GM18499 (cell line): ENCODE data around the gene CFAP300.
A peak's percentile ranks its signal among the peaks of the same experiment; 100 is the strongest.

ENCODE experiments used
- ATAC-seq: cut with Tn5 transposase; IDR thresholded peaks from one replicate; pipeline ENCODE4 v1.9.1; 2021; ENCODE audit warnings: moderate number of reproducible peaks; ENCODE audit not compliant: insufficient read depth, unreplicated experiment

CFAP300 gene

DNA sequence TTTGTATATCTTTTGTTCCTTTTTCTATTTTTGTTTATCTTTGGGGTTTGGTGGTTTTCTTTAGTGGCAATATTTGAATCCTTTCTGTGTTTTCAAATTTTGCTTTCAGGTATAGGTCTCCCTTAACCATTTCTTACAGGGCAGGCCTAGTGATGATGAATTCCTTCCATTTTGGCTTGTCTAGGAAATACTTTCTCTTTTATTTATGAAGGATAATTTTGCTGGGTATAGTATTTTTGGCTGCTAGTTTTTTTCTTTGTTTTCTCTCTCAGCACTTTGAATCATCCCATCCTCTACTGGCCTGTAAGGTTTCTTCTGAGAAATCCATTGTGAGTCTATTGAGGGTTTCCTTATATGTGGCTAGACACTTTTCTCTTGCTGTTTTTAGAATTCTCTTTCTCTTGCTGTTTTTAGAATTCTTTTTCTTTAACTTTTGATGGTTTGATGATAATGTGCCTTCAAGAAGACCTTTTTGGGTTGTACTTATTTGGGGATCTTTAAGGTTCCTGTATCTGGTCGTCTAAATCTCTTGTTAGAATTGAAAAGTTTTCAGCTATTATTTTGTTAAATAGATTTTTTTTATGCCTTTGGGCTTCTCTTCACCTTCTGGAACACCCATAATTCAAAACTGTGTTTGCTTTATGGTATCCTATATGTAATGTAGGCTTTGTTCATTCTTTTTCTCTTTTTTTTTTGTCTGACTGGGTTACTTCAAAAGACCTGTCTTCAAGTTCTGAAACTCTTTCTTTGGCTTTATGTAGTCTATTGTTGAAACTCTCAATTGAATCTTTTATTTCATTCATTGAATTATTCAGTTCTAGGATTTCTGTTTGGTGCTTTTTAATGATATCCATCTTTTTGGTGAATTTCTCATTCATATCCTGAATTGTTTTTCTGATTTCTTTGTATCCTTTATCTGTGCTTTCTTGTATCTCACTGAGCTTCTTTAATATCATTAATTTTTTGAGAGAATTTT is 24.5 kb downstream of the CFAP300 start:
- ATAC-seq, result no peak

DNA sequence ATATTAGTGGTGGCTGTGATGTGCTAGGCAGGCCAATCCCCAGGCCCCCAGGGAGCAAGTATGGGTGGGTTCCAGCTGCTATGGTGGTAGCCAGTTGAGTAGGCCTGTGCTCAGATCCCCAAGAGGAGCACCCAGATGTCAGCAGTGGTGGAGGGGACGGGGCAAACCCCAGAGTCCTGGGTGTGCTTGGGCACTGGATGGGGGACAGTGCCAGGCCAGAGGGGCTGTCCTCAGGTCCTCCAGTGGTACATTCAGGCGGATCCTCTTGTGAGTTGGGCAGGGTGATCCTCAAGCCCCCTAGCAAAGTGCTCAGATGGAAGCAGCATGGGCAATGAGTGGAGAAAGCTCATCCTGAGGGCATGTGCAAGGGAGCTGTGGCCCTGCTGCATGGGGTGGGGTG is 26.0 kb downstream of the CFAP300 start:
- ATAC-seq, result no peak

DNA sequence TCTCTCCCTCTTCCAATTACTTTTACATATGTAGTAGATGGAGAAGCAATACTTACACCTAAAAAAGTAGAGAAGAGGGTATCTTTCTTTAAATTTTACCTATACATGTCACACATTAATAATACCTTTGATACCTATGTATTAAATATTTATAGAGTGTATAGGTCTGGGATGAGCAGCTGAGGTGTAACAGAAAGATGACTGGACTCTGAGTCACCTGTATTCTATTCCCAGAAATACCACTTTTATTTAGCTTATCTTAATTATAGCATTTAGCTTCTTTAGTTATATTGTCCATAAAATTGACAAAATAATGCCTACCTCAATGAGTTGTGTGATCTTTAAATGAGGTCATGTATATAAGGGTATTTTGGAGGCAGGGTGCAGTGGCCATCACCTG is 32.4 kb downstream of the CFAP300 start:
- ATAC-seq, result no peak

DNA sequence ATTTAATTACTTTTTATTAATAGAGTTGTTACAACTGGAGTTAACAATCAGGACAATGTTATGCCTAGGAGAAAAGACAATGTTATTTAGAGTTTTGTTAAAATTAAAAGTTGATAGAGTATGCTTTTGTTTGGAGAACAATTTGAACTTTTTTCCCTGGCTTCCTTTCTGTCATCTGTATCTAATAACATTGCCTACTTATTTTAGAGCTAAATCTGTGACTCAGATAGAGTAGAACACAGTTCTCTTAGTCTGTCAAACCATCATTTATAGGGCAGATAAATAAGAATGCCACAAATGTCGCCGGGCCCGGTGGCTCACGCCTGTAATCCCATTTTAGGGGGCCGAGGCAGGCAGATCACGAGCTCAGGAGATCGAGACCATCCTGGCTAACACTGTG is 34.1 kb downstream of the CFAP300 start:
- ATAC-seq, result no peak

DNA sequence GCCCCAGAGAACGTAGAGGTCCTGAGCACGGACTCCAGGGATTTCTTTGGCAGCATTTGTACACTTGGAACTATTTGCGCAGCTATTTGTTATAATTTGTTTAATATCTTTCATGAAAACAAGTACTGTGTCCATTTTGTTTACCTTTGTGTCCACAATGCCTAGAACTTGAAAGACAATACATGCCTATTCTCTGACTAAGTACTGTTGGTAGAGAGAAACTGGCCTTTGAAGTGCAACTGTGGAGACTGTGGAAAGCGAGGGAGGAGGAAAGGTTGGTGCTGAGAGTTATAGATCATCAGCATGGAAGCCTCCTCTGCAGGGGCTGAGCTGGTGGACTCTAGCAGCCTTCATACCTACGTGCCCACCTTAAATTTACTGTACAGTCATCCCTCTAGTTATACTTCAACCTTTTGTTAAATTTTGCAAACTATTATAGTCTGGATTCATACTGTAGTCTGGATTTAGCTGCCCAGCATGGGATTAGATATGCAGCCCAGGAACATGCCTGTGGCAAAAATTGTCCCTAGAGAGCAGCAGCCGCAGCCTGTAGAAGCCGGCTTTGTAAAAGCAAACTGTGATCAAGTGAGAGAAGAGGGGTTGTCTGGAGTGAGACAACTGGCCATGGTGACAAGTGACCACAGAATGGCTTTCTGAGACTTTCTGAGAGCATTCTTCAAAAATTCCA is 38.8 kb downstream of the CFAP300 start:
- no peak for ATAC-seq

DNA sequence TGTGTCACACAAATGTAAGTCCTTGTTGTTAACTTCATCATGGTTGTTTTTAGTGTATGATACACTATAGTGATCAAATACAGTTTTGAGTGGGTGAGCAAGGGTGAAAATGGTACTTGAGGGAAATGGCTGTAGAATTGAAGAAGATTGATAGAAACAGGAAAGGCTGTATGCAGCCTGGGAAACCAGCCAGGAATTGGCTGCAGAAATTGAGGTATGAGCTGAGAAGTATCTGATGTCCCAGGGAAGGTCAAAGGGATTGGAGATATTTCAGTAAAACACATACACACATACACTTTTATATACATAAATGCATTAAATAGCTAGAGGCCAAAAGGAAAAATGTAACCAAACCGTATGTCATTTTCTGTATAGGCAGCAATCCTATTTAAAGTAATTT is 49.9 kb downstream of the CFAP300 start:
- no peak for ATAC-seq

DNA sequence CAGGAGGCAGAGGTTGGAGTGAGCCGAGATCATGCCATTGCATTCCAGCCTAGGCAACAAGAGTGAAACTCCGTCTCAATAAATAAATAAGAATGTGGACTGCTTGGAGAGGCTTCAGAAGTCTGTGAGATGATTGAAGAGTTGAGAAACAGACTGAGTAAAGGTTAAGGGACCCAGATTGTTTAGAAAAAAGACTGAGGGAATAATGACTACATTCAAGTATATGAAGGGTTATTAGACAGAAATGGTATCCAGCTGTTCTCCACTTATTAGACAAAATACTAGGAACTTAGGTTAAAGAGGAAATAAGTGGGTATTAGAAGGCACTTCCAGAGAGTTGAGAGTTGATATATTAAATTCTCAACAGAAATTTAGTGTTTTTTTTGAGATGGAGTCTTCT is 52.5 kb downstream of the CFAP300 start:
- no peak for ATAC-seq

DNA sequence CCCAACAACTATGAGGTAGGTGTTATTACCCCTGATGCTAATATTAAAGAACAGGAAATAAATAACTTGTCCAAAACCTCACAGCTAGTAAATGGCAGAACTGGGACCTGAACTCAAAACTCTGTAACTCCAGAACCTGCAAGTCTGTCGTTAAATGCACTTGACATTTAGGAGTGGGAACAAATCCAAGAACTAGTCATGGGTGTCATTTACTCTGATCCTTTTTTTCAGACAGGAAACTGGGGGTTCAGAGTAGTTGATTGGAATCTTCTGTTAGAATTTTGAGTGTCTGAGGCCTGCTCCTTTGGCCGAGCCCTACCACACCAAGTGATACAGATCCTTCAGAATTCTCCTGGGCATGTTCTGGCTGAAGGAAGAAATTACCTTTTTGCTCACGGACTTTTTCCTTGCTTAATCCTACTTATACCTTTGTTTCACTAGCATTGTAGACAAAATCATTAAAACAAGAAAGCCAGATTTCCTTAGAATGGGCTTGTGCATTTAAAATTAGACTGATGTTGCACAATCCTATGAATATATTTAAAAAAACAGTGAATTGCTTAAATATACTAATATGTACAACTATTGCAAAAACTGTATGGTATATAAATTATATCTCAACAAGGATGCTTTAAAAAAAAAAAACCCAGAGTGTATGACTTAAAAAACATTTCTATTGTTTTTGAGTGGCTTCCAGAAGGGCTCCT is 61.6 kb downstream of the CFAP300 start:
- no peak for ATAC-seq

DNA sequence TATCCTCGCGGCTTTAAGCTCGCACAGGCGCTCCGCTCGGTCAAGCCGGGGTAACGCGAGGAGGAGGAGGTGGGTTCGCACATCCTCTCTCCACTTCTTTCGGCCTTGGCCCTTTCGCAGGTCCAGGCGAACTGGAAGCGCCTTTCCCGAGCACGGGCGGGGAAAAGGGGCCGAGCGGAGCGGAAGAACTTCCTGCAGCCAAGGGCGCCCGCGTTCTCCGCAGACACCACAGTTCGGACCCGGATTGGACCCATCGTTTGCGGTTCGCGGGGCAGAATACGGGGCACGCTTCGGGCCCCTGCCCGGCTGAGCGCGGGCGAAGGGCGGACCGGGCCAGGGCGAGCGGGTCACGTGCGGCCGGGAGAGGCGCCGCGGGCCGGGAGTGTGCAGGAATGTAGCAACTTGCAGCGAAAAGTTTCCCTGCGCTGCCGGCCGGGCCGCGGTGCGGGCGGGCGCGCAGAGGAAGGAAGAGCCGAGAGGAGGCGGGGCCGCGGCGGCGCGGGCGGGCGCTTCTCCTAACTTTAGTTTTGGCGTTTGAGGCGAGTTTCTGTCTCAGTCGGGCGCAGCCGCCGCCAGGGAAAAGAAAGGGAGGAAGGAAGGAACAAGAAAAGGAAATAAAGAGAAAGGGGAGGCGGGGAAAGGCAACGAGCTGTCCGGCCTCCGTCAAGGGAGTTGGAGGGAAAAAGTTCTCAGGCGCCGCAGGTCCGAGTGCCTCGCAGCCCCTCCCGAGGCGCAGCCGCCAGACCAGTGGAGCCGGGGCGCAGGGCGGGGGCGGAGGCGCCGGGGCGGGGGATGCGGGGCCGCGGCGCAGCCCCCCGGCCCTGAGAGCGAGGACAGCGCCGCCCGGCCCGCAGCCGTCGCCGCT is 62.9 kb downstream of the CFAP300 start, which contains the start of gene YAP1:
TSS of gene YAP1 (plus strand) at position 552 of the 865 bp plus-strand sequence. CDS start 402 bp downstream, outside the sequence.
- ATAC-seq, result peak; percentile 72

DNA sequence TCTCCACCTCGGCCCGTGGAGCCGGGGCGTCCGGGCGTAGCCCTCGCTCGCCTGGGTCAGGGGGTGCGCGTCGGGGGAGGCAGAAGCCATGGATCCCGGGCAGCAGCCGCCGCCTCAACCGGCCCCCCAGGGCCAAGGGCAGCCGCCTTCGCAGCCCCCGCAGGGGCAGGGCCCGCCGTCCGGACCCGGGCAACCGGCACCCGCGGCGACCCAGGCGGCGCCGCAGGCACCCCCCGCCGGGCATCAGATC is 63.4 kb downstream of the CFAP300 start:
- peak; percentile 8 for ATAC-seq

DNA sequence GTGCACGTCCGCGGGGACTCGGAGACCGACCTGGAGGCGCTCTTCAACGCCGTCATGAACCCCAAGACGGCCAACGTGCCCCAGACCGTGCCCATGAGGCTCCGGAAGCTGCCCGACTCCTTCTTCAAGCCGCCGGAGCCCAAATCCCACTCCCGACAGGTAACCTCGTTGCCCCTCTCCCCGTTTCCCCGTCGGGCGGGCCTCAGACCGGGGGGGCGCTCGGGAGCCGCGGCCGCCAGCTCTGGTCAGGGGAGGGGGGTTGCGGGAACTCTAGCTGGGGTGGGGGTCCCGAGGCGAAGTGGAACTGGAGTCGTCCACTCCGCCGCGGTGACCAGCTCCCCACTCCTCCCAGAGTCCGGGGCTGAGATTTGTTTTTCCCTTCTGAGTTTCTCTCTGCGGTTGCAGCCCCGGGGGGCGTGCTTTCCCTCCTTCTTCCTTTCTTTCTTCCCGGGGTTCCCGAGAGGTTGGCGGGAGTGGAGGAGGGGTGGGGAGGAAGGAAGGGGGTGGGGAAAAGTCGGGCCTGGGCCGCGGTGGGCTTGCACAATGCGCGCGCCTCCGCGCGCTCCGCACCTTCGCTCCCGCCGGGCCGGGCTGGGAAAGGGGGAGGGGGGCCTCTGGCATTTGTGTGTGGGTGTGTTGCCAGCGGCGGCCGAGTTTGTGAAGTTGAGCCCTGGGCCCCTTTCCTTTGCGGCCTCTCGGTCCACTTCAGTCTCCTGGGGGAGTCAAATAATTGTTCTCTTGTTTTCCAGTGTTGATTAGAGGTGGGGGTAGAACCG is 64.0 kb downstream of the CFAP300 start:
- no peak for ATAC-seq

DNA sequence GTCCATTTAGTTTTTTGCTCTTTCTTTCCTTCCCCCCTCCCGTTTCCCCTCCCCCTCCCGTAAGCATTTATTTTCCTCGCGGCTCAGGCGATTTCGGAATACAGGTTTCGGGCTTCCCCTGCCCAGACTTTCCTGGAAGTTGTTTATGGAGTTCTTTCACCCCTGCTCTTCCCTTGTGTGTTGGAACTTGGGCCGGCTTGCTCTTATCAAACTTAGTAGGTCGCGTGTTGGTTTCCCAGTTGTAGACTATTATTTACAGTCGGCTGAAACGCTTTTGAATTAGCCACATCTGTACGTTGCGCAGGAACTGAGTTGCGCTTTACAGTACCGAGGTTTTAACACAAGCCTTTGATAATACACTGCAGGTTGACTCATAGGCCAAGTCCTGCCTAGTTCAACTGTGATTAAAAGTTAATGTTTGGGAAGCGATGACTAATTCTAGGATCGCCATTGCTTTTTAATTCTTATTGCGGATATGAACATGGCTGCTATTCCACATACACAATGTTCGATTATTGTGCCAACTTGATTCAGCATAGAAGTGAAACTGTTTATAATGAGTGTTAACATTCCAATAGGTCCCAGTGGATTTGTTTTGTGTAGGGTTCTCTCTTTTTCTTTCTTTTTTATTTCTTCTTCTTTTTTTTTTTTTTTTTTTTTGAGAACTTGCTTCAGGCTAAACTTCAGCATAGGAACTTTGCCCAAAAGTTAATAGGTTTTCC is 64.7 kb downstream of the CFAP300 start:
- no peak for ATAC-seq

DNA sequence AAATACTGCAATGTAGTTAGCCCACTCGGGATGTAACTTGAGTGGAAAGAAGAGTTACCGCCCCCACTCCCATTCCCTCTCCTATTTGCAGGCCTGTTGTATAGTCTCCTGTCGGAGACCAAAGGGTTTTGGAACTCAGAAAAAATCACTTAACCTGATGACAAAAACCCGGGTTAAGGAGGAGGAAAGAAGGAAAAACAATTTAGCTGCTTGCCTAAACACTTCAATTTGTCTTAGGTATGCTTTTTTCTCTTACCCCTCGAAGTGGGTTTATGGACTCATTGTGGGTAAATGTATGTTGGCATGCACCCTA is 65.2 kb downstream of the CFAP300 start:
- ATAC-seq, result no peak

DNA sequence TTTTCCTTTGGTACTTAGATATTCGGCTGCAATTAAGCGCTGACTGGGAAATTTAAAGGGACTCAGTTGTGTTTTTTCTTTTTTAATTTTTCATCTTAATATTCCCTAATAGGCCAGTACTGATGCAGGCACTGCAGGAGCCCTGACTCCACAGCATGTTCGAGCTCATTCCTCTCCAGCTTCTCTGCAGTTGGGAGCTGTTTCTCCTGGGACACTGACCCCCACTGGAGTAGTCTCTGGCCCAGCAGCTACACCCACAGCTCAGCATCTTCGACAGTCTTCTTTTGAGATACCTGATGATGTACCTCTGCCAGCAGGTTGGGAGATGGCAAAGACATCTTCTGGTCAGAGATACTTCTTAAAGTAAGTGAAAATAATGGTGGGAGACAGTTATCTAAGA is 66.8 kb downstream of the CFAP300 start:
- ATAC-seq, result no peak

DNA sequence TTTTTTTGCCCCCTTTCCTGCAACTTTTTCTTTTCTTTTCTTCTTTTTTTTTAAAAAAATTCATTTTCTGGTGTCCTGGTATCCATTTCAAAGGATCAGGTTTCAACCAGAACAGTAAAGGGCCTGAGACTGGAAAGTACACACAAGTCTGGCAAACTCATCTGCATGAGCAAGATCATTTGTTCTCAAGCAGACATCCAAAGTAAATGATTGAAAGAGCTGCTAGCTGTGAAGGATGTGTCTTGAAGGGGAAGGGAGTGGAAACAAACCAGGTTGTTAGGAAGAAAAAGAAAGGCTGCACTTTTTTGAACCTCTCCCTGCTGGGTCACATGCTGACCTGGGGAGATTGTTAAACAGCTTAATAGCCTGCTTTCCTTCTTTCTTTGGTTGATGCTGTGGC is 68.3 kb downstream of the CFAP300 start:
- no peak for ATAC-seq

DNA sequence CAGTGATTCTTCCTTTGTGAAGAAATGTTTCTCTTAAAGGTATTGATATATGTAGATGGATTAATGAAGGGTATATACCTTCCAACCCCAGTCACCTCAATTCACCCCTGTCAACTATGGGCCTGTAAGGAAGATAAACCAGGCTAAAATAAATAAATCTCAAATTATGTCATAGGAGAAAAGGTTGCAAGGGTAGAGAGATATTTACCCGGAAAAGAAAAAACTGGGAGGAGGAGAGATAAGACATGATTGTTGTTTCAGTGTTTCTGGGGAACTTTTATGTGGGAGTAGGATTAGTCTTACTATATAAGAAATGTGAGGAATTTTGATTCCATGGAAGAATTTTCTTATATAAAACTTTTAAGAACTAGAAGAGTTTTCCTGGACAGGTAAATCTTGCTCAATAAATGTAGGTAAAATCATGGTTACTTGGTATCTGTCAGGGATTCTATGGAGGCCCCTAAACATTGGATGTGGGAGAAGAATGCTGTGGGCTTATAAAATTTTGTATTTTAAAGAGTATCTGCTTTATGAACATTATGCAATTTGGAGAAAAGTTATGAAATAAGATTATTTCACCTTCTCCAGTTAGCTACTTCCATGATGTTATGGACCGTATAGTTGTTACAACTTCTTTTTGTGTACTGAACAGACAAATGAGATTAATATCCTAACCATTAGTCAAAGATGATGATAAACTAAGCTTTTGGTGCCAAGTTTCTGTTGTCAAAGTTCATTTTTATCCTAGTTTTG is 69.4 kb downstream of the CFAP300 start:
- no peak for ATAC-seq

DNA sequence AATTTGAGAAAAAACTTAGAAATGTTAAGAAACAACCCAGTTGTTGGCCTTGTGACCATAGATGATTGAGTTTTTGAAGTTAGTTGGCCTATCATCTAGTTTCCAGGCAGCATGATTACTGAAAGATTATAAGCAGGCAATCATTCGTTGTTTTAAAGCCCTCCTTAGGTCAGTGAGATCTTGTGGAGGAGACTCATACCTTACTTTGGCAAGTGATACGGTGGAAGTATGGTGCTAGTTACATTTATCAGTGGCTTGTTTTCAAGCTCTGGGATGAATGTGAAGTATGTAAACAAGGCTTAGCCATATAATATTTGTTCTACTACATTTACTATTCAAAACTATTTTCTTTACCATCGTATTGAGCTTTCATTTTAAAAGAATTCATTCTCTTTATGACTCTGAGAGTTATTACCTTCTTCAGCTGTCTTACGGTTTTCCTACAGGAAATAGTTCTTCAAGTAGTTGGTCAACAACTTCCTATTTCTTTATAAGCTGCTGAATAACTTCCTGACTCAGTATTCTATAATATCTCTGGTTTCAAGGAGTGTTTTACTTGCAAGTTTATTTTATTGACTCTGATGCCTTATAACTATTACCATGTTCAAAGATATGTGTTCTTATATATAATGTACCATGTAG is 70.4 kb downstream of the CFAP300 start:
- no peak for ATAC-seq

DNA sequence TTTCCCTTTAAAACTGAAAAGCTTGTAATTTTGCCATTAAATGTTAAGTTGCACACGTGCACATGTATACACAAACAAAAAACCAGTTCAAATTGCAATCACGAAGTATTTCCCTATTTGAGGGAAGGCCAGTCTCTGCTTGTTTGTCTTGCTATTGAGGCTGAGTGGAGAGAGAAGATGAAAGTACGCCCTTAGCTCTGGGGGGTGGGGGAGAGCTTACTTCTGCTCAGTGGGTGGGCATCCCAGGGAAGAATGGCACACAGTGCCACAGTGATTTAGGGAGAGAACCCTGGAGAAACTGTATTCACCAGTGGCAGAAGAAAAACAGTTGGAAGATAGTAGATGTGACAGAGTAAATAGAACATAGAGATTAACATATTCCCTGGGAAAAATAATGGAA is 71.7 kb downstream of the CFAP300 start:
- no peak for ATAC-seq
